ENCODE results near the gene F10.

Gene F10

DNA sequence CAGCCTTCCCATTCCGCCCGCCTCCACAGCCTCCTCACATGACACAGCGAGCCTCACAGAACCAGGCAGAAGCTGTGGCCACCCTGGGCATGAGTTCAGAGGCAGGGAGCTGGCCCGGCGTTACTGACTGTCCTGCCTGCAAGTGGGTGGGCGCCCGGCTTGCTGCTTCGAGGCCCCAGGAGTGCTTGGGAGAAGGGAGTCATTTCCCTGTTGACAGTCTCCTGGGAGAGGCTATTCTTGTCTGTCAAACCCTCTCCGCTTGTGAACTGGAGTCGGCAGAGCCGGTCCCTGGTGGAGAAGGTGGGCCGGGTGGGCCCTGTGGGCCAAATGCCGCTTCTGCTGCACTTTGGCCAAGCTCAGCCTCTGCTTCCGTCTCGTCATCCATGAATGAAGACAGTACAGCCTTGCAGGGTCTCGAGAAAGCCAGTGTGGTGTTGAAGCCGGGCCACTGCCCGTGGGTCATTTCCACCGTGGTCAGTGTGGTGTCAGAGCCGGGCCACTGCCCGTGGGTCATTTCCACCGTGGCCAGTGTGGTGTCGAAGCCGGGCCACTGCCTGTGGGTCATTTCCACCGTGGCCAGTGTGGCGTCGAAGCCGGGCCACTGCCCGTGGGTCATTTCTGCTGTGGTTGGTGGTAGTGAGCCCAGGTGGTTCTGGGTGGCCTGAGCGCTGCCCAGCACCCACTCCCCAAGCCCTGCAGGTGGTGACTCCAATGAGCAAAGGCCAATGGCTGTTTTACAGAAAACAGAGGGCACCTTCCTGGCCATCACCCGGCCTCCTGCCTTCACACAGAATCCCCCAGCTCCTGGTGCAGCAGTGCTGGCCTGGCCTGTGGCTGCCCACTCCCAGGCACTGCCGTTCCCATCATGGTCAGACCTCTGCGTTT lies 30.5 kb upstream of the F10 start:
- Histone ChIP-seq H3K79me2 (ENCODE audit: insufficient read depth, low read length) (no peaks in the 10 kb centered on the region), H3K9me2 (replicated peaks; ENCODE audit: low read depth, low read length) (no peaks in the 10 kb centered on the region), H3K4me1 (ENCODE audit: insufficient read depth, low read length, poor library complexity, severe bottlenecking) (no peaks in the 10 kb centered on the region), H4K20me1 (ENCODE audit: insufficient read depth, low read length, poor library complexity, severe bottlenecking) (no peaks in the 10 kb centered on the region), H3K9ac (ENCODE audit: low read depth, low read length, poor library complexity, severe bottlenecking) (no peak overlapping the region), H3K4me2 (ENCODE audit: low read depth, low read length, poor library complexity, severe bottlenecking) (no peak overlapping the region), H3F3A (ENCODE audit: low read depth) (no peaks in the 10 kb centered on the region), H3K4me3 (ENCODE audit: low read length, poor library complexity, severe bottlenecking) (no peak overlapping the region), H2AFZ (ENCODE audit: low read length) (no peak overlapping the region), H3K27me3 (ENCODE audit: insufficient read depth, low read length, poor library complexity, severe bottlenecking) (no peaks in the 10 kb centered on the region), H3K36me3 (ENCODE audit: insufficient read depth, low read length) (no peaks in the 10 kb centered on the region), H3K9me3 (ENCODE audit: insufficient read depth, low read depth, low read length) (no peaks in the 10 kb centered on the region)
- no peak for TF ChIP-seq EZH2phosphoT487 (IDR thresholded peaks at IDR 0.05; ENCODE audit: borderline replicate concordance)
- no peak for TF ChIP-seq CTCF (conservative IDR thresholded peaks at IDR 0.05; ENCODE audit: low read length)

GRCh38 chr13:113092776-113093579 lies 29.6 kb upstream of the F10 start:
- Histone ChIP-seq H3K36me3 (ENCODE audit: insufficient read depth, low read length) (no peaks in the 10 kb centered on the region), H2AFZ (ENCODE audit: low read length) (no peak overlapping the region), H3K79me2 (ENCODE audit: insufficient read depth, low read length) (no peaks in the 10 kb centered on the region), H3K9ac (ENCODE audit: low read depth, low read length, poor library complexity, severe bottlenecking) (no peak overlapping the region), H4K20me1 (ENCODE audit: insufficient read depth, low read length, poor library complexity, severe bottlenecking) (no peaks in the 10 kb centered on the region), H3K4me3 (ENCODE audit: low read length, poor library complexity, severe bottlenecking) (no peak overlapping the region), H3K9me3 (ENCODE audit: insufficient read depth, low read depth, low read length) (no peaks in the 10 kb centered on the region), H3F3A (ENCODE audit: low read depth) (no peaks in the 10 kb centered on the region), H3K4me1 (ENCODE audit: insufficient read depth, low read length, poor library complexity, severe bottlenecking) (no peaks in the 10 kb centered on the region), H3K9me2 (replicated peaks; ENCODE audit: low read depth, low read length) (no peaks in the 10 kb centered on the region), H3K4me2 (ENCODE audit: low read depth, low read length, poor library complexity, severe bottlenecking) (no peak overlapping the region), H3K27me3 (ENCODE audit: insufficient read depth, low read length, poor library complexity, severe bottlenecking) (no peaks in the 10 kb centered on the region)
- no peak for TF ChIP-seq CTCF (conservative IDR thresholded peaks at IDR 0.05; ENCODE audit: low read length)
- TF ChIP-seq EZH2phosphoT487 (IDR thresholded peaks at IDR 0.05; ENCODE audit: borderline replicate concordance) = no peak

DNA sequence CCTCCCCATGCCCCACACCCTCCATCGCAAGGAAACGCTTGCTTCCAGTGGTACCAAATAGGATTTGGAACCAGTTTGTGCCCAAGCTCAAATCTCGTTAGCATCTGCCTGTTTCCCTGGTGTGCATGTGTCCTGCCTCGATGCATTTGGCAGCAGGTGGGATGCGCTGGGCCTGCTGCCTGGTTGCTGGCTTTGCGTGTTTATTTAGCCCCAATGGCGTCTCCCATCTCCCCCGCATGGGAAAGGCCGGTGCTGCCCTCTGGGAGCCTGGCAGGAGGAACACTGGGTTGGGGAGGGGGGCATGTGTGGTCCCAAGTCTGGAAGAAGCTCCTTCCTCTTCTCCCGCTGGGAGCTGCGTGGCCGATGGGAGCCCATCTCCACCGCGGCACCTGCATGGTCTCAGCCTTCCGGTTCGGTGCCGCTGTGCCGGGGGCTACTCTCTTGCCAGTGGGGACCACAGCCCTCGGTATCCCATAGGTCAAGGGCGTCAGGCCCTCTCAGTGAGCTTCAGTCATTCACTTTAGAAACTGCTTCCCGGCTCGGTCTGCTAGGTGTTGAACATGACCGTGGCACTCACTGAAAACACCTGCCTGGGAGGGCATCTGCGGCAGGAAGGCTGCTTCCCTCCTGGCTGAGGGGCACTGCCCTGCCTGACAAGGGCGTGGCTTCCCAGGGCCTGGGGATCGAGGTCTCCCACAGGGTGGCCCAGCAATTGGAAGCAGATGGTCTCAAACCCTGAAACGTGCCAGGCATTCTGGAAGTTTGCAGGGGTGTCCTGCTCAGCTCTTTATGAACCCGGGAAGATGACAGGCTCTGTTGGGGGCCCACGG lies 28.8 kb upstream of the F10 start:
- H3K36me3 ChIP-seq (ENCODE audit: insufficient read depth, low read length) = no peaks in the 10 kb centered on the region
- H3K9me2 ChIP-seq (replicated peaks; ENCODE audit: low read depth, low read length) = no peaks in the 10 kb centered on the region
- no peaks in the 10 kb centered on the region for H3K4me1 ChIP-seq (ENCODE audit: insufficient read depth, low read length, poor library complexity, severe bottlenecking)
- no peak overlapping the region for H3K4me3 ChIP-seq (ENCODE audit: low read length, poor library complexity, severe bottlenecking)
- no peaks in the 10 kb centered on the region for H3F3A ChIP-seq (ENCODE audit: low read depth)
- TF ChIP-seq CTCF (conservative IDR thresholded peaks at IDR 0.05; ENCODE audit: low read length) (no peak), EZH2phosphoT487 (IDR thresholded peaks at IDR 0.05; ENCODE audit: borderline replicate concordance) (no peak)
- no peaks in the 10 kb centered on the region for H4K20me1 ChIP-seq (ENCODE audit: insufficient read depth, low read length, poor library complexity, severe bottlenecking)
- no peaks in the 10 kb centered on the region for H3K27me3 ChIP-seq (ENCODE audit: insufficient read depth, low read length, poor library complexity, severe bottlenecking)
- H2AFZ ChIP-seq (ENCODE audit: low read length) = no peak overlapping the region
- H3K4me2 ChIP-seq (ENCODE audit: low read depth, low read length, poor library complexity, severe bottlenecking) = no peak overlapping the region
- no peak overlapping the region for H3K9ac ChIP-seq (ENCODE audit: low read depth, low read length, poor library complexity, severe bottlenecking)
- H3K79me2 ChIP-seq (ENCODE audit: insufficient read depth, low read length) = no peaks in the 10 kb centered on the region
- H3K9me3 ChIP-seq (ENCODE audit: insufficient read depth, low read depth, low read length) = no peaks in the 10 kb centered on the region
